GM18517 (cell line): ENCODE data around the gene MTR.
"Not testable (repeated sequence)": the region's sequence is repeated elsewhere in the genome, so short reads cannot be mapped to it uniquely, and the experiment has no call there.

Experiments used
- ATAC-seq: cut with Tn5 transposase; IDR thresholded peaks from one replicate; pipeline ENCODE4 v1.9.1; 2021; ENCODE audit warnings: mild to moderate bottlenecking, moderate library complexity; ENCODE audit not compliant: unreplicated experiment

Gene MTR

GRCh38 chr1:236830116-236830515, 35.0 kb downstream of the MTR start:
- no peak for ATAC-seq

DNA sequence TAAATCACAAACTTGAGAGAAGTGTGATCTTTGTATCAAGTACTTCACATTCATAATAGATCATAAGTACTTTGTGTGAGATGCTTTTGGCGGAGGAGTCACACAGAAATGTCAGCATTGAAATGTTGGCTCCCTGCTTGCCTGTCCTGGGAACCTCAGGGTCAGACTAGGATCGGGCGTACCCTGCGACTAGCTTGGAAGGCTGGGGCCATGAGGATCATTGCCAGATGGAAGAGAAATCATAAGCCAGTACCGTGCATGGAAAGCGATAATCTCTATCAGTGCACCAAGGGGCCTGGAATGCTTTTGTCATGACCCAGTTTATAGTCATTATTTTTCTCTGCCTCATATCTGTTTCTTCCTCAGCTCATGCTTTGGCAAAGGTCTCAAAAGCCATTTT, 35.5 kb downstream of the MTR start:
- ATAC-seq, result no peak

DNA sequence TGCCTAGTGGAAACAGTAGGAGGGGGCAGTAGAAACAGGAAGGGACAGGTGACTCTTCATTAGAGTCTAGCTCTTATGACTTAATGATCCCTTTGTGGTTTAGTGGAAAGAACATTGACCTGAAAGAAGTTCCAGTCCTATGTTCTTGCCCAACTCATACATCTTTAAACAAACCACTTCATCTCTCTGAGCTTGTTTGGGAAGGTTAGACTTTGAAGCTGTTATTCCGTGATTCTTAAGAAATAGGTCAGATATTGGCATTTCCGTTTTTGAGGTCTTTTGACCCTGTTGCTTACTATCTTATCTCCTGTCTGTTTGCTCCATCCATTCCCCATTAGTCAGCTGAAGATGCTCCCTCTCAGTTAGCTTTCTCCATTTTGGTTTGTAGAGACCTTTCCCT, 38.5 kb downstream of the MTR start:
- ATAC-seq, result no peak

DNA sequence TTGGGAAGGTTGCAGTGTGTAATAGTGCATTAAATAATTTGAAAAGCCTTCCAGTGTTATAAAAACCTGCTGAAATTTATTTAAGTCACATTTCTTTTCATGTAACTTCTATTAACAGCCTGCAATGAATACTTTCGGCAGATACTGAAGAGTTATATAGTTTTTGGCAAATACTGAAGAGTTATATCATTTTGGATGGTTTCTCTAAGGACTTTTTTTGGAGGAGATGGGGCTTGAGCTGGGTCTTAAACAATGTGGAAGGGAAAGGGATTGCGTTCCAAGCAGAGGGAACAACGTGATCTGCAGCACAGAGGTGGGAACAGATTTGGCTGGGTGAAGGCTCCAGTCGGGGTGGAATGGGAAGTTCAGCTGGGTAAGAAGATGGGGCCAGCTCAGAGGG, 39.8 kb downstream of the MTR start:
- no peak for ATAC-seq

DNA sequence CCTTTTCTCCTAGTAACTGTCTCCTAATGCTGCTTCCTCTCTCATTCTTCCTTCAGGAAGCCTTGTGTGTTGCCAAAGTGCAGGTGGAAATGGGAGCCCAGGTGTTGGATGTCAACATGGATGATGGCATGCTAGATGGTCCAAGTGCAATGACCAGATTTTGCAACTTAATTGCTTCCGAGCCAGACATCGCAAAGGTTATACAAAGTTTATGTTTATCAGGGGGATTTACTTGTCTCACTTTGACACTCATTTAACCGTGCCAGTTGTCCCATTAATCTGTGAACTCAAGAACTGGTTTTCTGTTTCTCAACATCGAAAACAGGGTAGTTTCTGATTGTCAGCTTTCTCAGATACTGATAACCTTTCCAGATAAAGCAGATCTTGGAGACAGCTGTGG, 40.4 kb downstream of the MTR start:
- no peak for ATAC-seq

- ATAC-seq, result no peak
Observed at GRCh38 chr1:236836157-236836556, 41.1 kb downstream of the MTR start.

DNA sequence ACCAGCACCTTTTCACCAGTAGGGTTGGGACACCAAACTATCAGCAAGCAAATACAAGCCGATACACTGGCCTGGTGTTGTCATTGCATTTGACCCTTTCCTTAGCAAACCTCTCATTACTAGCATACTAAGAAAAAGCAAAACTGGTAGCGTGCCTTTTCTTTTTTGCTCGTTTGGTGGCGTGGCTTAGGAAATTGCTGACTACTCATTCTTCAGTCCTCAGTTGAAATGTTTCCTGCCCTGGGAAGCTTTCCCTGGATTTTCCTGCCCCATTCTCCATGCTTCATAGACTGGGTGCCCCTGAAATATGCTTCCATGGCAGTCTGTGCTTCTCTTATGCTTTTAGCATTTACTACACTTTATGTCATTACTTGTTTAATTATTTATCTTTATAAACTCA, 42.0 kb downstream of the MTR start:
- no peak for ATAC-seq

DNA sequence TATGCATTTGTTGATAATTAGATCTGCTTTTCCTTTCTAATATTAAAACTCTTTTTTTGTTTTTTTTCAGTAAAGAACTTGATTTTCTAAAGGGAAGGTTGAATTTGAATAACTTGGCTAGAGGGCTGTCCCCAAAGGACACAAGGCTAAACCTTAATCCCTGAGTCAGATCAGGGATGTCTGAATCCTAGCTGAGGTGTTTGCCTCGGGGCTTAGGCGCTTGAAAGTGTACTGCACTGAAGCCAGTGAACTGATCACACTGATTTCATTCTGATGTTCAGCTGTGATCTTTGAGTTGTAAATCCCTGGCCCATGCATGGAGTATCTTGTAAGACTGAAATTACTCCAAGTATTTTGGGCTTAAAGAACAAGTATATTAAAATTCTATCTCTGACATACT, 42.8 kb downstream of the MTR start:
- no peak for ATAC-seq

DNA sequence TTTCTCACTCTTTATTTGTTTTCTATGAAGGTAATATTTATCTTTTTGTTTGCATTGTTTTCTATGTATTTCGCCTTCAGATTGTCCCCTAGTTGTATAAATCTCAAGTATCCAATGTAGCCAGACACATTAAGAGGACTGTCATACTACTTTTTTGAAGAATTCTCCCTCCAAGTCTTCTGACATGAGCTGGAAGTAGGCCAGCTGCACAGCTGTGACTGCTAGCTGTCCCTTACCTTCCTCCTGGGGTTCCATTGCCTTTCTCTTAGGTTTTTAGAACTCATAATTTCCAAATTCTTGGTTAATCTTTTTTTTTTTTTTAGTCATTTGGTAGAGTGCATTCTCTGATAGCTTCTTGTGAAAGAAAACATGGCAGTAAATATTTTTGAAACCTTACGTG, 46.2 kb downstream of the MTR start:
- ATAC-seq, result no peak

GRCh38 chr1:236844499-236845271, 49.6 kb downstream of the MTR start:
- ATAC-seq, result no peak

DNA sequence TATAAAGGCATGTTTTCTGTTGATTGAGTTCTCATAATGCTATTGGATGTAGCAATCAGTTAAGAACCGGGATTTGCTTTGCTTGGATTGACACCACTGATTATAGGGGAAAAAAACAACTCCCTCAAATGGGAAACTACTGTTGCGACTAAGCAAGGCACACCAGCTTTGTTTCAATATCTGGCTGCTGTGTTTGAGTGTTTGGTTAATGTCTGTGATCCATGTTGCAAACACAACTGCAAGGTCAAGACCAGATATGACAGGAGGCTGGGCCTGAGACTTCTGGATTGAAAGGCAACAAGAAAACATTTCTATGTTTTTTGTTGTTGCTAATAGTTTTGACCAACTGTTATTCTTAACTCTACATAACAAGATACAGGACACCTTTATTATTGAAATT, 50.7 kb downstream of the MTR start:
- ATAC-seq, result no peak

DNA sequence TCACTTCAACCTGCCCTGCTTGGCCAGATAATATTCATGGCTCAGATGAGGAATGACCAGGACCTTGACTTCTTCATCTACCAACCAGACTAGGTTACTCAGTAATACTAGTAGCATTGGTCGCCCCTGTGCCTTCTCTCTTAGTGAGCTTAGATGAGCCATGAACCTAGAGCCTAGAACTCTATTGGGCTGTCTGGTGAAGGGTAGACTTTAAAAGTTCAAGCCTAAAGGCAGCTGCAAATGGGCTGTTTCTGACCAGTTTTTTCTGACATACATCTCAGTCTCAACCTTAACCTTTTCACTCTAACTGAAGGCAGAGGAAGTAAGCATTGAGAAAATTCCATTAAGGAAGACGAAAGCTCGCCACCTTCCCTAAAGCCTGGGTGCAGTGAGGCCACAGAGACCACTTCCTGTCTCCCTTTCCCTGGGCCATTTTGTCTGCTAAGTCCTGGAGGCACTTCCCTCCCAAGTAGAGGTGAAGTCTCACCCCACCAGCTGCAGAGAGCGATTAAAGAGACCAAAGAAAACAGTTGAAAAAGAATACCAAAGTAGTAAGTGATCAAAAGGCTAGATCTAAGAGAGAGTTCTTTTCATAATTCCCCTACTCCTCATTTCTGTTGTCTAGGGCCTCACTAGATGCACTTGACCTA, 53.3 kb downstream of the MTR start:
- no peak for ATAC-seq

DNA sequence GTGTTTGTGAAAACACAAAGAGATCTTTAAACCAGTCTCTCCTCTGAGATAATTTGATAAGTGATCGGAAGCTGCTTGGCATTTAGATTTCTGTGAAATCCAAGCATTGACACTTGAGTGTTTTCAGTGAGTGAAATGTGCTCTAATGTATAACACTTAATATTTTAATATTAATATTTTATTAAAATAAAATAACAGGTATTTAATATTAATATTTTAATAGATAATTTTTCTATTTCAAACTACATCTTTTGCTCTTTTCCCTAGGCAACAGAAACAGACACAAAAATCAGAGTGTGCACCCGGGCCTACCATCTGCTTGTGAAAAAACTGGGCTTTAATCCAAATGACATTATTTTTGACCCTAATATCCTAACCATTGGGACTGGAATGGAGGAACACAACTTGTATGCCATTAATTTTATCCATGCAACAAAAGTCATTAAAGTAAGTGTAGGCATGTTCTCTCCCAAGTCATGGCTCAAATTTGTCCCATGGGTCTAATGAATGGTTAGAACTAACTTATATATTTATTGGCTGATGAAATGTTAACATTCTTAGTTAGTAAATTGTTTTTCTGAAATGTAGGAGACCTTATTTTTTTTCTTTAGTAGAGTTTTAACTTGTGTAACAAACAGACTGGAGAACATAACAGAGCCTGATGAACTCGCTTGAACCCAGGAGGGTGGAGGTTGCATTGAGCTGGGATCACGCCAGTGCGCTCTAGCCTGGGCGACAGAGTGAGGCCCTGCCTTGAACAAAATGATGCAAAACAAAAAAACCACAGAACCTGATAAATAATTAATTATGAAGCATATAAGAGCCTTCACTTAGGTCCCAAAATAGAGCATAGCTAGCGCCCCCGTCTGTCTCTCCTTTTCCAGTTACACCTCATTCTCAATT, 55.2 kb downstream of the MTR start:
- no peak for ATAC-seq

GRCh38 chr1:236851871-236852270, 56.8 kb downstream of the MTR start:
- ATAC-seq, result no peak

DNA sequence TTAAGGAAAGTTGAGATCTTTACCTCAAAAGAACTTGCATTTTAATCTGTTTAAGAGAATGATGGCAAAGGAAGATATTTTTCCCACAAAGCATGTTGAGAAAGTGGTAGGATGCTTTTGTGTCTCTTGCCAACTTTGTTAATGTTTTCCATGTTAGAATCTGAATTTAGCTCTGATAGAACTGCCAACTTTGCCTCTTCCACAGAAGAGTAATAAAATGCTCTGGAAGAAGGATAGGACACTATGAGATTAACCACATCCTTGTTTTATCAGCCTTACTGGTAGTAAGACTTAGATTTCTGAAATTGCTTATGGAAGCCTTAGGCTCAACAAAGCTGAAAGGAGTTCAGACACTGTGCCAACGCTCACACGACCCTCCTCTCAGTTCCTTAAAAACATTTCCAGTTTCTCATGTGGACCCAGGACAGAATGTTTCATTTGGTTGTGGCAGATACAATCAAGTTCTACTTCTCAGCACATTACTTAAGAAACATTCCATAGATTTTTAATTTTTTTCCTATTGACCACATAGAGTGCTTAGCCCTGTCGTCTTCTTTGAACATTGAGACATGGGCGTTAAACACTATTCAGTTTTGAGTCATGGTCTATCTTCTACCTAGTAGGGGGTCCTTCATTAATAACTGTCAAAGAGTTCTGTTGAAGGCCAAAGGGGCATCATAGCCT, 59.0 kb downstream of the MTR start:
- ATAC-seq, result no peak

DNA sequence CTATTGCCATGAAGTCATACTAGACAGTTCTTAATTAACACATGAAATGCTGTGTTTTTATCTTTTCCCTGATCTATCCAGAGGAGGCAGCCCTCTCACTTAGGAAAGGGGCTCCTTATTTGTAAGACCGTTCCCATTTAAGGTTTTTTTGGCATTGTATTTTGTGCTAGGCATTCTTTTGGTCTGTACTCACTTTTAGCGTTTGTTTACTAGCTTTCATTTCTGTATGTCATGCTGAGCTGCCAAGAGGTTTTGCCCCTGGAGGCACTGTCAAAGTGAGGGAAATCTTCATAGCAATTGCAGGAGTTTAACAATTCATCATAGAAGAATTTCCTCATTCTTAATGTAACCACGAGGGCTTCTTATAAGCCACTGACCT, 59.5 kb downstream of the MTR start:
- no peak for ATAC-seq

GRCh38 chr1:236856649-236857048, 61.6 kb downstream of the MTR start:
- not testable (repeated sequence) for ATAC-seq

DNA sequence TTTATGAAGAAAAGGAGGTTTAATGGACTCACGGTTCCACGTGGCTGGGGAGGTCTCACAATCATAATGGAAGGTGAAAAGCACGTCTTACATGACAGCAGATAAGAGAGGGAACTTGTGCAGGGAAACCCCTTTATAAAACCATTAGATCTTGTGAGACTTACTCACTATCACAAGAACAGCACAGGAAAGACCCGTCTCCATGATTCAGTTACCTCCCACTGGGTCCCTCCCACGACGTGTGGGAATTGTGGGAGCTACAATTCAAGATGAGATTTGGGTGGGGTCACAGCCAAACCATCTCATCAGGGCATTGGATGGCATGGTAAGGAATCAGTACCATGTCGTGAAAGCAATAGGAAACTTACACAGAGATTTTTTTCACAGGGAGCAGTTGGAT, 63.1 kb downstream of the MTR start:
- no peak for ATAC-seq

DNA sequence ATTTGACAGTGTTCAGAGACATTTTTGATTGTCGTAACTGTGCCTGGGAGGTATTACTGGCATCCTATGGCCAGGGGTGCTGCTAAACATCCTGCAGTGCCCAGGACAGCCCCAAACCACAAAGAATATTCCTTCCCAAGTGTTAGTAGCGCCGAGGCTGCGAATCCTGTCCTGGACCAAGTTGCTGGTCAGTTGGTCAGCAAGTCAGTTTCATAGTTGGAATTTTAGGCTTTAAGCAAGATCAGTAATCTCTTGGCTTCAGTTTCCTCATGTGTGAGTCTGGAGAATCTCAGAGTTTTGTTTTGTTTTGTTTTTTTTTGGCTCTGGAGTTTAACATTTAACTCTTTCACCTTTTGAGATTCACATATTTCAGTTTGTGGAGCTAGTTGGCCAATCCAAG, 65.0 kb downstream of the MTR start:
- ATAC-seq, result no peak

- no peak for ATAC-seq
Observed at GRCh38 chr1:236860674-236861073, 65.6 kb downstream of the MTR start.

DNA sequence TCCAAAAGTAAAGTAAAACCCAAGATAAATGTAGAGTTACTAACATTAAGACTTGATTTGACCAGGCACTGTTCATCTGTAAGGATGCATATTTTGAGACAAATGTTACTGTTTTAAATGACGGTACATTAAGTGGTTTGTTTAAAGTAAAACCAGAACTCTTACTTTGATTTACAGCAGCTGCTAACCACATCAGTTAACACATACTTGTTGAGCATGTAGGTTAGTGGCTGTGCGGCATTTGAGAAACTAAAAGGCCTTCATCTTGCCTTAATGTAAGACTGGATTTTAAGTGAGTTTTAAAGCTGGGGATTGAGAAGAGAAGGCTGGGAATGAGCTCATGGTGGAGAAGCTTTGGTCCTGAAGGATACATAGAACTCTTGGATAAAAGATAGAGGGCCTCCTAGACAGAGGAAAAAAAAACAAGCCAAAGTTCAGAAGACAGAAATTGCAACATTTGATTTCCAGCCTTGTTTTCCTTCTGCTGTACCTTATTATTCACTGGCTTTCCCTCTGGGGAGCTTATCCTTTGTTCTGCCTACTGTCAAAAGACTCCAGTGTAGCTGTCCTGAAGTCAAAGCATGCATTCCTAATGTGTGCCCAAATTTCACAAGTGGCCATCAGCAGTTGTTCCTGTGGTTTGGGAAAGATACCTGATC, 66.6 kb downstream of the MTR start:
- ATAC-seq, result no peak
